IMR-90 (cell line): ENCODE results near the gene NXPE3. TPM values are rescaled to one million over a fixed set of nuclear protein-coding genes. Genes with fewer than 3 reads are reported as not detected.

Experiments
- ATAC-seq: fragments of 200-7000 bp; cut with Tn5 transposase; 2 replicates; pipeline ENCODE4 v1.9.1; 2020; ENCODE audit warnings: low read depth, mild to moderate bottlenecking, moderate library complexity
- BruUV-seq: library from RNA; stranded (reverse); fragments of 400-500 nt; replicated peaks from 2 replicates; lab custom pipeline; 2021; lab: Mats Ljungman, UMichigan
- CTCF ChIA-PET: fragments of 300-600 bp; formaldehyde crosslinking; extraction: SDS; loops from one replicate; lab custom pipeline; 2021; ENCODE audit warnings: antibody characterized with exemption; lab: Yijun Ruan, JAX
- POLR2A ChIA-PET: fragments of 300-600 bp; sonication (Branson Sonifier 250); formaldehyde crosslinking; loops from one replicate; lab custom pipeline; 2022; ENCODE audit warnings: antibody characterized with exemption; ENCODE audit not compliant: unreplicated experiment; lab: Charles Lee
- DNase-seq: peaks from one replicate; pipeline ENCODE4 v3.0.0; 2013
- H2AFZ ChIP-seq: replicated peaks from 2 replicates; pipeline ENCODE3; 2013; ENCODE audit warnings: low read length, mild to moderate bottlenecking; ENCODE audit not compliant: poor library complexity
- H2AK5ac ChIP-seq: 2 replicates; pipeline ENCODE4 v1.6.1; 2013; ENCODE audit warnings: low read depth, low read length, inconsistent platforms
- H2AK9ac ChIP-seq: replicated peaks from 2 replicates; pipeline ENCODE3; 2013; ENCODE audit warnings: mild to moderate bottlenecking, low read depth, low read length, moderate library complexity; ENCODE audit not compliant: poor library complexity
- H2BK120ac ChIP-seq: 2 replicates; pipeline ENCODE4 v1.6.1; 2013; ENCODE audit warnings: low read depth, low read length, inconsistent platforms
- H2BK15ac ChIP-seq: 3 replicates; pipeline ENCODE4 v1.6.1; 2013; ENCODE audit warnings: low read depth, low read length, inconsistent platforms
- H2BK20ac ChIP-seq: 2 replicates; pipeline ENCODE4 v1.6.1; 2013; ENCODE audit warnings: low read depth, mild to moderate bottlenecking, inconsistent platforms, low read length, moderate library complexity
- H2BK5ac ChIP-seq: 2 replicates; pipeline ENCODE4 v1.6.1; 2013; ENCODE audit warnings: mild to moderate bottlenecking, low read depth, low read length, inconsistent platforms; ENCODE audit not compliant: poor library complexity, severe bottlenecking
- H3K14ac ChIP-seq: replicated peaks from 2 replicates; pipeline ENCODE4 v1.6.1; 2013; ENCODE audit warnings: low read depth, low read length, inconsistent platforms
- H3K18ac ChIP-seq: 2 replicates; pipeline ENCODE4 v1.6.1; 2013; ENCODE audit warnings: low read depth, low read length, control low read depth
- H3K23ac ChIP-seq: 2 replicates; pipeline ENCODE4 v1.6.1; 2013; ENCODE audit warnings: low read depth, low read length, inconsistent platforms
- H3K27ac ChIP-seq: 2 replicates; pipeline ENCODE4 v1.5.1; 2013; ENCODE audit warnings: mild to moderate bottlenecking, control low read depth, low read length; ENCODE audit not compliant: insufficient read depth
- H3K27me3 ChIP-seq: 2 replicates; pipeline ENCODE4 v1.6.1; 2013; ENCODE audit warnings: low read length; ENCODE audit not compliant: control insufficient read depth, insufficient read depth
- H3K36me3 ChIP-seq: 2 replicates; pipeline ENCODE4 v1.6.1; 2013; ENCODE audit warnings: low read length, mixed read lengths; ENCODE audit not compliant: control insufficient read depth, insufficient read depth
- H3K4ac ChIP-seq: 2 replicates; pipeline ENCODE4 v1.6.1; 2013; ENCODE audit warnings: low read depth, low read length, inconsistent platforms
- H3K4me1 ChIP-seq: 2 replicates; pipeline ENCODE4 v1.6.1; 2013; ENCODE audit warnings: low read length, mixed read lengths; ENCODE audit not compliant: control insufficient read depth, insufficient read depth
- H3K4me2 ChIP-seq: 2 replicates; pipeline ENCODE4 v1.6.1; 2013; ENCODE audit warnings: low read depth, mild to moderate bottlenecking, control low read depth, low read length, moderate library complexity
- H3K4me3 ChIP-seq: 2 replicates; pipeline ENCODE4 v1.5.1; 2013; ENCODE audit warnings: low read depth, mild to moderate bottlenecking, control low read depth, low read length, moderate library complexity; ENCODE audit not compliant: insufficient read depth
- H3K56ac ChIP-seq: 2 replicates; pipeline ENCODE4 v1.6.1; 2013; ENCODE audit warnings: low read length, inconsistent platforms; ENCODE audit not compliant: insufficient read depth; ENCODE audit errors: extremely low read depth
- H3K79me1 ChIP-seq, 2 experiments: 2 replicates each; pipeline ENCODE4 v1.6.1; 2013; ENCODE audit warnings: low read length in 2 of 2, inconsistent platforms in 1 of 2, low read depth in 1 of 2
- H3K9ac ChIP-seq: 2 replicates; pipeline ENCODE4 v1.6.1; 2013; ENCODE audit warnings: low read depth, low read length, control low read depth
- H3K9me1 ChIP-seq: 2 replicates; pipeline ENCODE4 v1.6.1; 2013; ENCODE audit warnings: low read length, inconsistent platforms; ENCODE audit not compliant: insufficient read depth
- H3K9me3 ChIP-seq: 2 replicates; pipeline ENCODE4 v1.6.1; 2013; ENCODE audit warnings: low read length; ENCODE audit not compliant: control insufficient read depth, insufficient read depth
- H4K20me1 ChIP-seq: 2 replicates; pipeline ENCODE4 v1.6.1; 2013; ENCODE audit warnings: low read length, inconsistent platforms; ENCODE audit not compliant: insufficient read depth
- H4K5ac ChIP-seq: 2 replicates; pipeline ENCODE4 v1.6.1; 2013; ENCODE audit warnings: mild to moderate bottlenecking, low read depth, low read length, control low read depth
- H4K8ac ChIP-seq, 2 experiments: 2 replicates each; pipeline ENCODE4 v1.6.1; 2013; ENCODE audit warnings: low read depth in 2 of 2, low read length in 2 of 2, control low read depth in 1 of 2, inconsistent platforms in 1 of 2
- H4K91ac ChIP-seq: 2 replicates; pipeline ENCODE4 v1.6.1; 2013; ENCODE audit warnings: low read depth, low read length, inconsistent platforms; ENCODE audit not compliant: insufficient read depth
- CHD1 ChIP-seq: IDR thresholded peaks from 2 replicates; pipeline ENCODE4 v1.6.1; 2012; ENCODE audit warnings: low read depth, low read length, improper control_type of control experiment
- MAFK ChIP-seq: IDR thresholded peaks from 2 replicates; pipeline ENCODE4 v1.6.1; 2012; ENCODE audit warnings: low read depth, low read length, improper control_type of control experiment
- MXI1 ChIP-seq: IDR thresholded peaks from 2 replicates; pipeline ENCODE4 v1.6.1; 2012; ENCODE audit warnings: low read depth, mild to moderate bottlenecking, low read length, moderate library complexity, borderline replicate concordance
- RAD21 ChIP-seq: IDR thresholded peaks from 2 replicates; pipeline ENCODE4 v1.6.1; 2012; ENCODE audit warnings: low read length, improper control_type of control experiment
- RFX5 ChIP-seq: IDR thresholded peaks from 2 replicates; pipeline ENCODE4 v1.8.0; 2012; ENCODE audit warnings: low read depth, mild to moderate bottlenecking, low read length, moderate library complexity
- WGBS, 2 experiments: methylation state at CpG; one replicate each; pipeline versions ENCODE4 v1.1.5 to v1.1.7; 2013; ENCODE audit warnings: missing lambda C conversion rate in 2 of 2; ENCODE audit not compliant: insufficient read length in 1 of 2; ENCODE audit errors: extremely low coverage in 2 of 2; 5-methylcytosine and 5-hydroxymethylcytosine counted together
- dilution Hi-C: fragments of 300-500 bp; cut with HindIII; formaldehyde crosslinking; loops from one replicate; pipeline ENCODE4 v1.14.3; 2018; ENCODE audit warnings: low sequenced_read_pairs; ENCODE audit not compliant: unreplicated experiment
- in situ Hi-C: fragments of 300-500 bp; cut with MboI; formaldehyde crosslinking; loops from 3 replicates; pipeline ENCODE4 v1.14.3; 2019; ENCODE audit warnings: low sequenced_read_pairs, inconsistent platforms, mixed read lengths
- intact Hi-C: fragments of 100-400 bp; cut with micrococcal nuclease; formaldehyde crosslinking; loops from 2 replicates; pipeline ENCODE4 v1.10.0; 2022
- polyA plus RNA-seq, 3 experiments: library from polyadenylated mRNA; depleted of rRNA; stranded (reverse); fragments of >200 nt; gene quantifications; 2 replicates each; pipeline ENCODE4 v1.2.3, GENCODE V29; 2012; ENCODE audit warnings: low replicate concordance in 1 of 3
- total RNA-seq: library from RNA; depleted of rRNA; stranded (reverse); fragments of >200 nt; gene quantifications from 2 replicates; pipeline ENCODE4 v1.2.3, GENCODE V29; 2012

The NXPE3 gene
- total and polyA plus RNA-seq, 2 of the 4 experiments (the other 2 are of a cell fraction), result 20.0 to 23.8 TPM

GRCh38 chr3:101854608-101855304 is 75.7 kb downstream of the NXPE3 start:
- POLR2A ChIA-PET, result interaction anchor here (0.6 kb wide), 1 partner anchor 46 kb away, joined by 3 read pairs; no protein-coding TSS in a partner anchor
- ATAC-seq, result no peak
- peak overlapping the region; percentile 28 for H2BK5ac ChIP-seq

More at GRCh38 chr3:101854608-101855304, 75.7 kb downstream of the NXPE3 start:
- no peak overlapping the region for H2AFZ ChIP-seq
- no peak overlapping the region for H3K4ac ChIP-seq
- H3K4me3 ChIP-seq, result no peak overlapping the region
- in situ Hi-C loops, result no loop called here
- intact Hi-C loops, result loop anchor here (5.0 kb wide), 1 partner anchor 42 kb away; no protein-coding TSS in a partner anchor
- peaks cover 59% of the 10 kb centered on the region for H3K36me3 ChIP-seq
- CTCF ChIA-PET, result no interaction called here
- dilution Hi-C loops, result no loop called here
- no peak overlapping the region for H3K9ac ChIP-seq
- no peak for DNase-seq
- no peak overlapping the region for H2AK5ac ChIP-seq
- no CpG with 5 or more reads among the region's 2 CpGs for whole genome bisulfite sequencing, 2 experiments
- H3K18ac ChIP-seq, result no peak overlapping the region
- H3K56ac ChIP-seq, result no peak overlapping the region
- no peak overlapping the region for H2BK120ac ChIP-seq
- H2BK20ac ChIP-seq, result no peak overlapping the region
- BruUV-seq, result no TSS peak
- peak overlapping the region; percentile 48; the same call in 1 of the 2 replicates for H3K23ac ChIP-seq
- peak overlapping the region; percentile 30; the same call in 1 of the 2 replicates for H3K14ac ChIP-seq
- no peak overlapping the region for H4K5ac ChIP-seq
- H4K8ac ChIP-seq, result peak overlapping the region in 1 of 2 experiments; percentile 17; a peak in 1 of 4 replicates
- 0 out of 2 replicates have a peak overlapping the region, but pooled peaks have one; percentile 0 for H3K4me2 ChIP-seq
- H4K91ac ChIP-seq, result no peak overlapping the region
- H4K20me1 ChIP-seq, result peaks cover 81% of the 10 kb centered on the region
- H3K27me3 ChIP-seq, result no peaks in the 10 kb centered on the region
- peaks cover 8% of the 10 kb centered on the region for H3K4me1 ChIP-seq
- peaks cover 29 to 59% of the 10 kb centered on the region in 2 experiments for H3K79me1 ChIP-seq
- peak overlapping the region; percentile 31 for H2AK9ac ChIP-seq
- TF ChIP-seq RAD21 (no peak), RFX5 (no peak), MAFK (no peak), MXI1 (no peak), CHD1 (no peak)
- H3K9me3 ChIP-seq, result no peaks in the 10 kb centered on the region
- H3K27ac ChIP-seq, result no peak overlapping the region
- H3K9me1 ChIP-seq, result peaks cover 21% of the 10 kb centered on the region
- H2BK15ac ChIP-seq, result no peak overlapping the region
